PC-3 (cell line): ENCODE data around the gene MRPL43. TPM values are rescaled to one million over a fixed set of nuclear protein-coding genes. Genes with fewer than 3 reads are reported as not detected.

Experiments used
- ATAC-seq: fragments of 200-7000 bp; cut with Tn5 transposase; 2 replicates; pipeline ENCODE4 v1.9.1; 2020; ENCODE audit warnings: mild to moderate bottlenecking, moderate library complexity
- BruUV-seq: library from RNA; stranded (reverse); fragments of 400-500 nt; replicated peaks from 2 replicates; lab custom pipeline; 2021; lab: Mats Ljungman, UMichigan
- CTCF ChIA-PET: fragments of 300-600 bp; sonication (Branson Sonifier 250); formaldehyde crosslinking; loops from one replicate; lab custom pipeline; 2022; ENCODE audit warnings: antibody characterized with exemption; lab: Charles Lee
- POLR2A ChIA-PET: fragments of 300-600 bp; sonication (Branson Sonifier 250); formaldehyde crosslinking; loops from one replicate; lab custom pipeline; 2022; ENCODE audit warnings: antibody characterized with exemption; ENCODE audit not compliant: unreplicated experiment; lab: Charles Lee
- DNase-seq: peaks from one replicate; pipeline ENCODE4 v3.0.0-alpha.2; 2015
- H2AFZ ChIP-seq: fragments of 300-600 bp; sonication (generic); 2 replicates; pipeline ENCODE4 v1.6.0; 2016; ENCODE audit warnings: antibody characterized with exemption, low read length
- H3F3A ChIP-seq: fragments of 300-600 bp; sonication (generic); one replicate; pipeline ENCODE4 v1.6.0; 2017; ENCODE audit warnings: antibody characterized with exemption, low read length, control low read depth, mild to moderate bottlenecking; ENCODE audit not compliant: unreplicated experiment
- H3K27ac ChIP-seq: fragments of 300-600 bp; sonication (generic); 2 replicates; pipeline ENCODE4 v1.5.1; 2016; ENCODE audit warnings: mild to moderate bottlenecking, low read length
- H3K27me3 ChIP-seq: fragments of 300-600 bp; sonication (generic); 2 replicates; pipeline ENCODE4 v1.6.1; 2016; ENCODE audit warnings: low read length, mixed read lengths
- H3K36me3 ChIP-seq: fragments of 300-600 bp; sonication (generic); 2 replicates; pipeline ENCODE4 v1.6.1; 2016; ENCODE audit warnings: low read depth, mixed run types, low read length, mixed read lengths
- H3K4me1 ChIP-seq: fragments of 300-600 bp; sonication (generic); 2 replicates; pipeline ENCODE4 v1.5.1; 2016; ENCODE audit warnings: low read length; ENCODE audit not compliant: insufficient read depth
- H3K4me2 ChIP-seq: fragments of 300-600 bp; sonication (generic); 2 replicates; pipeline ENCODE4 v1.6.0; 2016; ENCODE audit warnings: low read length
- H3K4me3 ChIP-seq: fragments of 300-600 bp; sonication (generic); 2 replicates; pipeline ENCODE4 v1.5.1; 2016; ENCODE audit warnings: mild to moderate bottlenecking, low read length, mixed read lengths
- H3K79me2 ChIP-seq: fragments of 300-600 bp; sonication (generic); 2 replicates; pipeline ENCODE4 v1.6.1; 2017; ENCODE audit warnings: low read length, mixed read lengths
- H3K9ac ChIP-seq: fragments of 300-600 bp; sonication (generic); 2 replicates; pipeline ENCODE4 v1.6.0; 2016; ENCODE audit warnings: mild to moderate bottlenecking, low read length
- H3K9me2 ChIP-seq: fragments of 300-600 bp; sonication (generic); replicated peaks from 2 replicates; pipeline ENCODE4 v1.6.1; 2016; ENCODE audit warnings: mixed run types, low read length, mixed read lengths
- H3K9me3 ChIP-seq: fragments of 300-600 bp; sonication (generic); 2 replicates; pipeline ENCODE4 v1.6.1; 2016; ENCODE audit warnings: low read length, mixed read lengths
- H4K20me1 ChIP-seq: fragments of 300-600 bp; sonication (generic); 2 replicates; pipeline ENCODE4 v1.6.1; 2016; ENCODE audit warnings: low read length, mixed read lengths
- EZH2 ChIP-seq: fragments of 300-600 bp; sonication (generic); IDR thresholded peaks from one replicate; pipeline ENCODE4 v1.6.1; 2017; ENCODE audit warnings: antibody characterized with exemption, mild to moderate bottlenecking, low read length; ENCODE audit not compliant: unreplicated experiment
- EZH2phosphoT487 ChIP-seq: fragments of 300-600 bp; sonication (generic); IDR thresholded peaks from 2 replicates; pipeline ENCODE4 v1.6.1; 2018; ENCODE audit warnings: mild to moderate bottlenecking, antibody characterized with exemption, low read length, borderline replicate concordance
- intact Hi-C: fragments of 100-400 bp; cut with micrococcal nuclease; formaldehyde crosslinking; loops from 2 replicates; pipeline ENCODE4 v1.9.0; 2023
- total RNA-seq: library from RNA; depleted of rRNA; stranded (reverse); fragments of >200 nt; gene quantifications from 2 replicates; pipeline ENCODE4 v1.2.3, GENCODE V29; 2014
- TF ChIP-seq, protein P1 (sequence below): fragments of 300-600 bp; sonication (generic); conservative IDR thresholded peaks from 2 replicates; pipeline ENCODE4 v1.5.1; 2017; ENCODE audit warnings: antibody characterized with exemption, low read depth, mild to moderate bottlenecking, low read length

MRPL43 gene
- total RNA-seq, 1 experiment from 2014 or later, result 81.0 TPM

DNA sequence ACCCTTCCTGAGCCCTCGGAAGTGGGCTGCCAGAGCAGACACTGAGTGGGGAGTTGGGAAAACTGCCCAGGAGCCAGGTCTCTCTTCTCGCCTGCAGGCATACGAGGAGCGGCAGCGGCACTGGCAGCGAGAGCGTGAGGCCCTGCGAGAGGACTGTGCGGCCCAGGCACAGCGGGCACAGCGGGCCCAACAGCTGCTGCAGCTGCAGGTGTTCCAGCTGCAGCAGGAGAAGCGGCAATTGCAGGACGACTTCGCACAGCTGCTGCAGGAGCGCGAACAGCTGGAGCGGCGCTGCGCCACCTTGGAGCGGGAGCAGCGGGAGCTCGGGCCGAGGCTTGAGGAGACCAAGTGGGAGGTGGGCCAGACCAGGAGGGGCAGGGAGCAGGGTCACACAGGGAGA is 18.1 kb upstream of the MRPL43 start:
- POLR2A ChIA-PET, result no interaction called here
- DNase-seq, result no peak

DNA sequence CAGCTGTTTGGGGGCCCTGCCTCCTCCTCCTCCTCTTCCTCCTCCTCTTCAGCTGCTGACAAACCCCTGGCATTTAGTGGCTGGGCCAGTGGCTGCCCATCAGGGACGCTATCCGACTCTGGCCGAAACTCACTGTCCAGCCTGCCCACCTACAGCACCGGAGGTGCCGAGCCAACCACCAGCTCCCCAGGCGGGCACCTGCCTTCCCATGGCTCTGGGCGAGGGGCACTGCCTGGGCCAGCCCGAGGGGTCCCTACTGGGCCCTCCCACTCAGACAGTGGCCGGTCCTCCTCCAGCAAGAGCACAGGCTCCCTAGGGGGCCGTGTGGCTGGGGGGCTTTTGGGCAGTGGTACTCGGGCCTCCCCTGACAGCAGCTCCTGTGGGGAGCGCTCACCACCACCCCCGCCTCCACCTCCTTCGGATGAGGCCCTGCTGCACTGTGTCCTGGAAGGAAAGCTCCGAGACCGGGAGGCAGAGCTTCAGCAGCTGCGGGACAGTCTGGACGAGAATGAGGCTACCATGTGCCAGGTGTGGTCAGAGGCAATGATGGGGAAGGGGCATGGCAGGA is 16.4 kb upstream of the MRPL43 start:
- peaks cover 20% of the 10 kb centered on the region for H3K4me1 ChIP-seq
- no peak overlapping the region for H3K27ac ChIP-seq
- no peaks in the 10 kb centered on the region for H3K36me3 ChIP-seq
- TF ChIP-seq EZH2phosphoT487, result no peak
- TF ChIP-seq EZH2, result no peak
- TF ChIP-seq, protein P1, sequence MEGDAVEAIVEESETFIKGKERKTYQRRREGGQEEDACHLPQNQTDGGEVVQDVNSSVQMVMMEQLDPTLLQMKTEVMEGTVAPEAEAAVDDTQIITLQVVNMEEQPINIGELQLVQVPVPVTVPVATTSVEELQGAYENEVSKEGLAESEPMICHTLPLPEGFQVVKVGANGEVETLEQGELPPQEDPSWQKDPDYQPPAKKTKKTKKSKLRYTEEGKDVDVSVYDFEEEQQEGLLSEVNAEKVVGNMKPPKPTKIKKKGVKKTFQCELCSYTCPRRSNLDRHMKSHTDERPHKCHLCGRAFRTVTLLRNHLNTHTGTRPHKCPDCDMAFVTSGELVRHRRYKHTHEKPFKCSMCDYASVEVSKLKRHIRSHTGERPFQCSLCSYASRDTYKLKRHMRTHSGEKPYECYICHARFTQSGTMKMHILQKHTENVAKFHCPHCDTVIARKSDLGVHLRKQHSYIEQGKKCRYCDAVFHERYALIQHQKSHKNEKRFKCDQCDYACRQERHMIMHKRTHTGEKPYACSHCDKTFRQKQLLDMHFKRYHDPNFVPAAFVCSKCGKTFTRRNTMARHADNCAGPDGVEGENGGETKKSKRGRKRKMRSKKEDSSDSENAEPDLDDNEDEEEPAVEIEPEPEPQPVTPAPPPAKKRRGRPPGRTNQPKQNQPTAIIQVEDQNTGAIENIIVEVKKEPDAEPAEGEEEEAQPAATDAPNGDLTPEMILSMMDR, result no peak
- H3K9me2 ChIP-seq, result no peaks in the 10 kb centered on the region
- no peak overlapping the region for H2AFZ ChIP-seq
- no peaks in the 10 kb centered on the region for H3F3A ChIP-seq
- DNase-seq (no peak), ATAC-seq (no peak)
- H3K9me3 ChIP-seq, result no peaks in the 10 kb centered on the region
- ChIA-PET POLR2A (no interaction called here), CTCF (no interaction called here)
- no peak overlapping the region for H3K4me3 ChIP-seq
- H4K20me1 ChIP-seq, result no peaks in the 10 kb centered on the region
- peaks cover 30% of the 10 kb centered on the region for H3K79me2 ChIP-seq
- intact Hi-C loops, result no loop called here
- H3K27me3 ChIP-seq, result no peaks in the 10 kb centered on the region
- H3K9ac ChIP-seq, result no peak overlapping the region
- no peak overlapping the region for H3K4me2 ChIP-seq
- BruUV-seq, result no TSS peak

More for the DNA sequence above, 18.1 kb upstream of the MRPL43 start:
- no peak for ATAC-seq
- H3K36me3 ChIP-seq, result no peaks in the 10 kb centered on the region
- H4K20me1 ChIP-seq, result no peaks in the 10 kb centered on the region
- H3K79me2 ChIP-seq, result peaks cover 22% of the 10 kb centered on the region
- no peak overlapping the region for H3K27ac ChIP-seq
- intact Hi-C loops, result no loop called here
- no peaks in the 10 kb centered on the region for H3K9me3 ChIP-seq
- H3K4me3 ChIP-seq, result no peak overlapping the region
- CTCF ChIA-PET, result no interaction called here
- H3K9ac ChIP-seq, result no peak overlapping the region
- H2AFZ ChIP-seq, result no peak overlapping the region
- no peak overlapping the region for H3K4me2 ChIP-seq
- BruUV-seq, result no TSS peak
- H3K27me3 ChIP-seq, result no peaks in the 10 kb centered on the region
- TF ChIP-seq EZH2phosphoT487 (no peak), EZH2 (no peak)
- TF ChIP-seq, protein P1, result no peak
- no peaks in the 10 kb centered on the region for H3K9me2 ChIP-seq
- H3K4me1 ChIP-seq, result peaks cover 15% of the 10 kb centered on the region
- H3F3A ChIP-seq, result no peaks in the 10 kb centered on the region

DNA sequence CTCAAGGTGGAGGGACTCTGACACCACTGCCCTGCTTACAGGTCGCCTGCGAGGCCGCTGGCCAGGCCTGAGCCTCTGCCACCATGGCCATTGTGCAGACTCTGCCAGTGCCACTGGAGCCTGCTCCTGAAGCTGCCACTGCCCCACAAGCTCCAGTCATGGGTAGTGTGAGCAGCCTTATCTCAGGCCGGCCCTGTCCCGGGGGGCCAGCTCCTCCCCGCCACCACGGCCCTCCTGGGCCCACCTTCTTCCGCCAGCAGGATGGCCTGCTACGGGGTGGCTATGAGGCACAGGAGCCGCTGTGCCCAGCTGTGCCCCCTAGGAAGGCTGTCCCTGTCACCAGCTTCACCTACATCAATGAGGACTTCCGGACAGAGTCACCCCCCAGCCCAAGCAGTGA is 15.2 kb upstream of the MRPL43 start:
- H3K4me2 ChIP-seq, result no peak overlapping the region
- peaks cover 30% of the 10 kb centered on the region for H3K4me1 ChIP-seq
- ATAC-seq (no peak), DNase-seq (no peak)
- H3K9me2 ChIP-seq, result no peaks in the 10 kb centered on the region
- peaks cover 40% of the 10 kb centered on the region for H3K79me2 ChIP-seq
- H3K4me3 ChIP-seq, result no peak overlapping the region
- no peaks in the 10 kb centered on the region for H4K20me1 ChIP-seq
- intact Hi-C loops, result no loop called here
- ChIA-PET CTCF (no interaction called here), POLR2A (no interaction called here)
- H3K36me3 ChIP-seq, result no peaks in the 10 kb centered on the region
- TF ChIP-seq EZH2 (no peak), EZH2phosphoT487 (no peak)
- TF ChIP-seq, protein P1, result no peak
- no peak overlapping the region for H2AFZ ChIP-seq
- H3K9ac ChIP-seq, result no peak overlapping the region
- no peaks in the 10 kb centered on the region for H3F3A ChIP-seq
- no peak overlapping the region for H3K27ac ChIP-seq
- no peaks in the 10 kb centered on the region for H3K9me3 ChIP-seq
- no TSS peak for BruUV-seq
- H3K27me3 ChIP-seq, result no peaks in the 10 kb centered on the region
